ENCODE measurements around the gene CDKAL1.

DNA sequence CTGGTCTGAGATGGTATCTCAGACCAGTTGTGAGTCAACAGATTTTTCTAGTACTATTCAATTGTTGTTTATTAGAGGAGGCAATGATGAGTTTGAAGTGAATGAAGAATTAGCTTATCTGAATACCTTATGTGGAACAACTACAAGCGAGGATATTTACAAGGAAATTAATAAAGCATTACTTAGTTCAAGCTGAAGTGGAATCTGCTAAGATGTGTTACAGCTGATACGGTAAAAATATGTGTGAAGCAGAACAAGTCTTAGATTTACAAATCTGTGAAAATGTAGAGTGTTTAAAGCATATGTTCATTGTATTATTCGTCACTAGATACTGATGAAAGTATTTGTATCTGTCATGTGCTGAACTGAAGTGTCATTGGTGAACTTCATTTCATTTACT, 272.4 kb downstream of the CDKAL1 start:
- TF ChIP-seq, protein P1, sequence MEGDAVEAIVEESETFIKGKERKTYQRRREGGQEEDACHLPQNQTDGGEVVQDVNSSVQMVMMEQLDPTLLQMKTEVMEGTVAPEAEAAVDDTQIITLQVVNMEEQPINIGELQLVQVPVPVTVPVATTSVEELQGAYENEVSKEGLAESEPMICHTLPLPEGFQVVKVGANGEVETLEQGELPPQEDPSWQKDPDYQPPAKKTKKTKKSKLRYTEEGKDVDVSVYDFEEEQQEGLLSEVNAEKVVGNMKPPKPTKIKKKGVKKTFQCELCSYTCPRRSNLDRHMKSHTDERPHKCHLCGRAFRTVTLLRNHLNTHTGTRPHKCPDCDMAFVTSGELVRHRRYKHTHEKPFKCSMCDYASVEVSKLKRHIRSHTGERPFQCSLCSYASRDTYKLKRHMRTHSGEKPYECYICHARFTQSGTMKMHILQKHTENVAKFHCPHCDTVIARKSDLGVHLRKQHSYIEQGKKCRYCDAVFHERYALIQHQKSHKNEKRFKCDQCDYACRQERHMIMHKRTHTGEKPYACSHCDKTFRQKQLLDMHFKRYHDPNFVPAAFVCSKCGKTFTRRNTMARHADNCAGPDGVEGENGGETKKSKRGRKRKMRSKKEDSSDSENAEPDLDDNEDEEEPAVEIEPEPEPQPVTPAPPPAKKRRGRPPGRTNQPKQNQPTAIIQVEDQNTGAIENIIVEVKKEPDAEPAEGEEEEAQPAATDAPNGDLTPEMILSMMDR (conservative IDR thresholded peaks at IDR 0.05; ENCODE audit: low read depth, low read length), result no peak
- TF ChIP-seq EZH2 (IDR thresholded peaks at IDR 0.05; ENCODE audit: low read length, unreplicated experiment) (no peak), EZH2phosphoT487 (IDR thresholded peaks at IDR 0.05; ENCODE audit: borderline replicate concordance, low read length) (no peak)
